ENCODE data around the gene PGAP3.

The PGAP3 gene

DNA sequence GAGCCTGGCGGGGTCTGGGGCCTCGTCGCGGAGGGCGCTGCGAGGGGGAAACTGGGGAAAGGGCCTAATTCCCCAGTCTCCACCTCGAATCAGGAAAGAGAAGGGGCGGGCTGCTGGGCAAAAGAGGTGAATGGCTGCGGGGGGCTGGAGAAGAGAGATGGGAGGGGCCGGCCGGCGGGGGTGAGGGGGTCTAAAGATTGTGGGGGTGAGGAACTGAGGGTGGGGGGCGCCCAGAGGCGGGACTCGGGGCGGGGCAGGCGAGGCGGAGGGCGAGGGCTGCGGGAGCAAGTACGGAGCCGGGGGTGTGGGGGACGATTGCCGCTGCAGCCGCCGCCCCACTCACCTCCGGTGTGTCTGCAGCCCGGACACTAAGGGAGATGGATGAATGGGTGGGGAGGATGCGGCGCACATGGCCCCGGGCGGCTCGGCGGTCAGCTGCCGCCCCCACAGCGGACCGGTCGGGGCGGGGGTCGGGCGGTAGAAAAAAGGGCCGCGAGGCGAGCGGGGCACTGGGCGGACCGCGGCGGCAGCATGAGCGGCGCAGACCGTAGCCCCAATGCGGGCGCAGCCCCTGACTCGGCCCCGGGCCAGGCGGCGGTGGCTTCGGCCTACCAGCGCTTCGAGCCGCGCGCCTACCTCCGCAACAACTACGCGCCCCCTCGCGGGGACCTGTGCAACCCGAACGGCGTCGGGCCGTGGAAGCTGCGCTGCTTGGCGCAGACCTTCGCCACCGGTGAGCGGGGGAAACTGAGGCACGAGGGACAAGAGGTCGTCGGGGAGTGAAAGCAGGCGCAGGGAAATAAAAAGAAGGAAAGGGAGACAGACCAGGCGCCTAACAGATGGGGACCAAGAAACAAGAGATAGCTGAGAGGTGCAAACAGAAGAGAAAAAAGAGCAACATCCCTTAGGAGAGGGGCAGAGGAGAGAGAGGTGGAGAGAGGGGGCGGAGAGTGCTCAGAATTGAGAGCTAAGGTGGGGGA lies 19.6 kb downstream of the PGAP3 start, which contains the start of gene PNMT (continued):
- TF ChIP-seq ZNF335 (tag by site-specific recombination; conservative IDR thresholded peaks at IDR 0.05) (peak; percentile 38), ZBTB20 (tag by site-specific recombination; IDR thresholded peaks at IDR 0.05) (peak; percentile 92), EGR2 (tag by site-specific recombination; IDR thresholded peaks at IDR 0.05; ENCODE audit: low read depth) (peak; percentile 72), ZNF391 (tag by site-specific recombination; IDR thresholded peaks at IDR 0.05; ENCODE audit: borderline replicate concordance, low read depth) (peak; percentile 84), ZNF416 (tag by site-specific recombination; IDR thresholded peaks at IDR 0.05) (no peak), ZFHX2 (tag by site-specific recombination; conservative IDR thresholded peaks at IDR 0.05) (peak; percentile 76), ZSCAN30 (tag by site-specific recombination; IDR thresholded peaks at IDR 0.05) (peak; percentile 92), ZNF202 (tag by site-specific recombination; IDR thresholded peaks at IDR 0.05; ENCODE audit: borderline replicate concordance) (no peak), GLIS1 (tag by site-specific recombination; IDR thresholded peaks at IDR 0.05) (peak; percentile 12), ZNF658 (tag by site-specific recombination; IDR thresholded peaks at IDR 0.05) (no peak), KLF9 (tag by site-specific recombination; IDR thresholded peaks at IDR 0.05; ENCODE audit: low read depth) (peak; percentile 23; the same call in 1 of the 2 replicates), MZF1 (tag by site-specific recombination; IDR thresholded peaks at IDR 0.05; ENCODE audit: borderline replicate concordance) (peak; percentile 45; the same call in 1 of the 2 replicates), ZNF140 (tag by site-specific recombination; IDR thresholded peaks at IDR 0.05) (no peak), ZFP69B (tag by site-specific recombination; IDR thresholded peaks at IDR 0.05) (no peak), BCL11A (tag by site-specific recombination; IDR thresholded peaks at IDR 0.05; ENCODE audit: low read depth) (0 out of 2 replicates have a peak, but pooled peaks have one; percentile 44), ZBTB17 (tag by site-specific recombination; IDR thresholded peaks at IDR 0.05) (peak; percentile 90), ZBTB8A (tag by site-specific recombination; IDR thresholded peaks at IDR 0.05) (peak; percentile 98), ZNF341 (tag by site-specific recombination; IDR thresholded peaks at IDR 0.05; ENCODE audit: low read depth) (no peak), ZNF677 (tag by site-specific recombination; IDR thresholded peaks at IDR 0.05) (no peak), ZNF214 (tag by site-specific recombination; IDR thresholded peaks at IDR 0.05; ENCODE audit: borderline replicate concordance) (no peak), YY1 (tag by site-specific recombination; IDR thresholded peaks at IDR 0.05) (peak; percentile 67; the same call in 1 of the 2 replicates), ZNF561 (tag by site-specific recombination; IDR thresholded peaks at IDR 0.05; ENCODE audit: borderline replicate concordance) (peak; percentile 94), ZFP37 (tag by site-specific recombination; IDR thresholded peaks at IDR 0.05) (0 out of 2 replicates have a peak, but pooled peaks have one; percentile 31), ZNF518A (tag by site-specific recombination; conservative IDR thresholded peaks at IDR 0.05; ENCODE audit: low read depth) (no peak), ZNF48 (tag by site-specific recombination; IDR thresholded peaks at IDR 0.05) (no peak)
- TF ChIP-seq, protein P1, sequence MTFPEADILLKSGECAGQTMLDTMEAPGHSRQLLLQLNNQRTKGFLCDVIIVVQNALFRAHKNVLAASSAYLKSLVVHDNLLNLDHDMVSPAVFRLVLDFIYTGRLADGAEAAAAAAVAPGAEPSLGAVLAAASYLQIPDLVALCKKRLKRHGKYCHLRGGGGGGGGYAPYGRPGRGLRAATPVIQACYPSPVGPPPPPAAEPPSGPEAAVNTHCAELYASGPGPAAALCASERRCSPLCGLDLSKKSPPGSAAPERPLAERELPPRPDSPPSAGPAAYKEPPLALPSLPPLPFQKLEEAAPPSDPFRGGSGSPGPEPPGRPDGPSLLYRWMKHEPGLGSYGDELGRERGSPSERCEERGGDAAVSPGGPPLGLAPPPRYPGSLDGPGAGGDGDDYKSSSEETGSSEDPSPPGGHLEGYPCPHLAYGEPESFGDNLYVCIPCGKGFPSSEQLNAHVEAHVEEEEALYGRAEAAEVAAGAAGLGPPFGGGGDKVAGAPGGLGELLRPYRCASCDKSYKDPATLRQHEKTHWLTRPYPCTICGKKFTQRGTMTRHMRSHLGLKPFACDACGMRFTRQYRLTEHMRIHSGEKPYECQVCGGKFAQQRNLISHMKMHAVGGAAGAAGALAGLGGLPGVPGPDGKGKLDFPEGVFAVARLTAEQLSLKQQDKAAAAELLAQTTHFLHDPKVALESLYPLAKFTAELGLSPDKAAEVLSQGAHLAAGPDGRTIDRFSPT (tag by site-specific recombination; IDR thresholded peaks at IDR 0.05): peak; percentile 51; the same call in 1 of the 2 replicates
- TF ChIP-seq, protein P2, sequence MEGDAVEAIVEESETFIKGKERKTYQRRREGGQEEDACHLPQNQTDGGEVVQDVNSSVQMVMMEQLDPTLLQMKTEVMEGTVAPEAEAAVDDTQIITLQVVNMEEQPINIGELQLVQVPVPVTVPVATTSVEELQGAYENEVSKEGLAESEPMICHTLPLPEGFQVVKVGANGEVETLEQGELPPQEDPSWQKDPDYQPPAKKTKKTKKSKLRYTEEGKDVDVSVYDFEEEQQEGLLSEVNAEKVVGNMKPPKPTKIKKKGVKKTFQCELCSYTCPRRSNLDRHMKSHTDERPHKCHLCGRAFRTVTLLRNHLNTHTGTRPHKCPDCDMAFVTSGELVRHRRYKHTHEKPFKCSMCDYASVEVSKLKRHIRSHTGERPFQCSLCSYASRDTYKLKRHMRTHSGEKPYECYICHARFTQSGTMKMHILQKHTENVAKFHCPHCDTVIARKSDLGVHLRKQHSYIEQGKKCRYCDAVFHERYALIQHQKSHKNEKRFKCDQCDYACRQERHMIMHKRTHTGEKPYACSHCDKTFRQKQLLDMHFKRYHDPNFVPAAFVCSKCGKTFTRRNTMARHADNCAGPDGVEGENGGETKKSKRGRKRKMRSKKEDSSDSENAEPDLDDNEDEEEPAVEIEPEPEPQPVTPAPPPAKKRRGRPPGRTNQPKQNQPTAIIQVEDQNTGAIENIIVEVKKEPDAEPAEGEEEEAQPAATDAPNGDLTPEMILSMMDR (tag by site-specific recombination; IDR thresholded peaks at IDR 0.05): peak; percentile 96
- TF ChIP-seq, protein P3, sequence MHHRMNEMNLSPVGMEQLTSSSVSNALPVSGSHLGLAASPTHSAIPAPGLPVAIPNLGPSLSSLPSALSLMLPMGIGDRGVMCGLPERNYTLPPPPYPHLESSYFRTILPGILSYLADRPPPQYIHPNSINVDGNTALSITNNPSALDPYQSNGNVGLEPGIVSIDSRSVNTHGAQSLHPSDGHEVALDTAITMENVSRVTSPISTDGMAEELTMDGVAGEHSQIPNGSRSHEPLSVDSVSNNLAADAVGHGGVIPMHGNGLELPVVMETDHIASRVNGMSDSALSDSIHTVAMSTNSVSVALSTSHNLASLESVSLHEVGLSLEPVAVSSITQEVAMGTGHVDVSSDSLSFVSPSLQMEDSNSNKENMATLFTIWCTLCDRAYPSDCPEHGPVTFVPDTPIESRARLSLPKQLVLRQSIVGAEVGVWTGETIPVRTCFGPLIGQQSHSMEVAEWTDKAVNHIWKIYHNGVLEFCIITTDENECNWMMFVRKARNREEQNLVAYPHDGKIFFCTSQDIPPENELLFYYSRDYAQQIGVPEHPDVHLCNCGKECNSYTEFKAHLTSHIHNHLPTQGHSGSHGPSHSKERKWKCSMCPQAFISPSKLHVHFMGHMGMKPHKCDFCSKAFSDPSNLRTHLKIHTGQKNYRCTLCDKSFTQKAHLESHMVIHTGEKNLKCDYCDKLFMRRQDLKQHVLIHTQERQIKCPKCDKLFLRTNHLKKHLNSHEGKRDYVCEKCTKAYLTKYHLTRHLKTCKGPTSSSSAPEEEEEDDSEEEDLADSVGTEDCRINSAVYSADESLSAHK (tag by site-specific recombination; IDR thresholded peaks at IDR 0.05): peak; percentile 18; the same call in 1 of the 2 replicates

Data from HEK293 (cell line).